Spleen (tissue), 11 donors: ENCODE results near the gene LGR6. TPM values are rescaled to one million over a fixed set of nuclear protein-coding genes. Genes with fewer than 3 reads are reported as not detected.
A peak's percentile ranks its signal among the peaks of the same experiment; 100 is the strongest.

Experiments used
- DNase-seq: peaks from one replicate; pipeline ENCODE4 v3.0.0-alpha.2; 2020
- H3K27ac ChIP-seq, 8 donors: fragments of 200-600 bp; sonication (generic) in 7 of 8; 1 replicate in 4 of 8; 2 replicates in 4 of 8; pipeline versions ENCODE4 v1.5.0 to v1.8.0; 2016 to 2021; ENCODE audit warnings: inconsistent platforms in 4 of 8, mild to moderate bottlenecking in 4 of 8, moderate library complexity in 1 of 8
- H3K27me3 ChIP-seq, 7 donors: fragments of 200-600 bp; sonication (generic) in 6 of 7; replicated peaks in 1 of 7; 1 replicate in 4 of 7; 2 replicates in 3 of 7; pipeline versions ENCODE4 v1.5.0 to v1.8.0; 2016 to 2021; ENCODE audit warnings: inconsistent platforms in 3 of 7, mild to moderate bottlenecking in 1 of 7
- H3K36me3 ChIP-seq, 6 donors: fragments of 200-600 bp; sonication (generic) in 5 of 6; 1 replicate in 4 of 6; 2 replicates in 2 of 6; pipeline versions ENCODE4 v1.5.0 to v1.8.0; 2016 to 2021; ENCODE audit warnings: inconsistent platforms in 2 of 6
- H3K4me1 ChIP-seq, 6 donors: fragments of 200-600 bp; sonication (generic) in 5 of 6; 1 replicate in 3 of 6; 2 replicates in 3 of 6; pipeline versions ENCODE4 v1.5.0 to v1.8.0; 2016 to 2021; ENCODE audit warnings: inconsistent platforms in 3 of 6
- H3K4me3 ChIP-seq, 8 donors: fragments of 200-600 bp; sonication (generic) in 7 of 8; 1 replicate in 4 of 8; 2 replicates in 4 of 8; pipeline versions ENCODE4 v1.5.0 to v1.8.0; 2016 to 2021; ENCODE audit warnings: inconsistent platforms in 4 of 8, mild to moderate bottlenecking in 4 of 8, moderate library complexity in 2 of 8
- H3K9me3 ChIP-seq, 8 donors: fragments of 200-600 bp; sonication (generic) in 7 of 8; 1 replicate in 4 of 8; 2 replicates in 4 of 8; pipeline versions ENCODE4 v1.5.0 to v1.8.0; 2016 to 2021; ENCODE audit warnings: inconsistent platforms in 4 of 8
- CTCF ChIP-seq, 11 experiments: fragments of 200-600 bp in 7 of 11; fragments of 450-650 bp in 4 of 11; sonication (generic) in 4 of 11; IDR thresholded peaks in 8 of 11; conservative IDR thresholded peaks in 3 of 11; 1 replicate in 7 of 11; 2 replicates in 4 of 11; pipeline versions ENCODE4 v1.4.0 to v1.8.0; 2016 to 2021; ENCODE audit warnings: antibody characterized with exemption in 11 of 11, inconsistent platforms in 4 of 11, mild to moderate bottlenecking in 1 of 11
- POLR2A ChIP-seq, 3 donors: fragments of 450-650 bp; IDR thresholded peaks; one replicate each; pipeline ENCODE4 v1.5.1; 2017; ENCODE audit warnings: antibody characterized with exemption in 3 of 3, mild to moderate bottlenecking in 1 of 3
- POLR2AphosphoS5 ChIP-seq, 3 donors: sonication (generic); formaldehyde crosslinking; IDR thresholded peaks; one replicate each; pipeline ENCODE4 v1.5.1; 2017; ENCODE audit warnings: antibody characterized with exemption in 3 of 3
- WGBS, 5 donors: extraction: QIAGEN DNeasy Blood & Tissue Kit in 3 of 5; methylation state at CpG; one replicate each; pipeline versions ENCODE4 v1.1.5 to v1.1.7; 2013 to 2018; 5-methylcytosine and 5-hydroxymethylcytosine counted together
- intact Hi-C: fragments of 100-400 bp; cut with DNase I; formaldehyde crosslinking; loops from one replicate; pipeline ENCODE4 v1.15.0; 2023; ENCODE audit warnings: low total_unique reads
- polyA plus RNA-seq, 3 donors: library from polyadenylated mRNA; stranded (reverse); fragments of 200-250 nt; gene quantifications; one replicate each; pipeline ENCODE4 v1.2.1, GENCODE V29; 2013
- total RNA-seq, 7 donors: library from RNA; depleted of rRNA in 3 of 7; stranded (reverse); fragments of >200 nt in 3 of 7; fragmentation: NEBNext Ultra II Directional in 4 of 7; extraction: Animal tissue kit (Norgen Biotek cat#: 25700) in 4 of 7; gene quantifications; one replicate each; pipeline versions ENCODE4 v1.1.0 to v1.2.1, GENCODE V29; 2016 to 2021
- donor health status: healthy with polysubstance abuse.
- donor health status: DM: no; HTN: no; CAD: no; lungs with moderate emphysema.
- donor health status: DM: no; HTN: no; CAD: no.
- donor health status: Bipolar disorder and iron deficiency.
- donor health status: healthy.
- donor health status: DM: no; HTN: no; CAD: no.
- donor health status: DM: yes; HTN: yes; CAD: no.

Gene LGR6
- total and polyA plus RNA-seq, 10 donors: 0.61 to 24.5 (median 5.3) TPM

- WGBS, 5 donors: 79 to 96% (median 84%) methylated on average over 7 of the region's 7 CpGs
- intact Hi-C loops: loop anchor here (10.0 kb wide), 1 partner anchor 533 kb away; the partner anchor contains the start of gene SYT2
Measured at GRCh38 chr1:202181586-202181985, 12.0 kb upstream of the LGR6 start.

GRCh38 chr1:202182040-202182877 lies 11.3 kb upstream of the LGR6 start:
- 86 to 94% (median 92%) methylated on average over 8 of the region's 8 CpGs for WGBS, 5 donors
- Histone ChIP-seq H3K9me3 (no peaks in the 10 kb centered on the region), H3K36me3 (no peaks in the 10 kb centered on the region), H3K27me3 (peaks cover 0 to 27% (median 0%) of the 10 kb centered on the region in 7 donors), H3K4me3 (no peak overlapping the region), H3K27ac (no peak overlapping the region), H3K4me1 (peaks cover 0 to 9% (median 6%) of the 10 kb centered on the region in 6 donors)
- no peak for DNase-seq
- TF ChIP-seq POLR2A (IDR thresholded peaks at IDR 0.05) (no peak), POLR2AphosphoS5 (IDR thresholded peaks at IDR 0.05) (no peak), CTCF (IDR thresholded peaks at IDR 0.05 in 8 of 11, conservative IDR thresholded peaks at IDR 0.05 in 3 of 11) (no peak)
- intact Hi-C loops: loop anchor here (10.0 kb wide), 1 partner anchor 533 kb away; the partner anchor contains the start of gene SYT2

More at GRCh38 chr1:202181586-202181985, 12.0 kb upstream of the LGR6 start:
- no peak for TF ChIP-seq CTCF (IDR thresholded peaks at IDR 0.05 in 8 of 11, conservative IDR thresholded peaks at IDR 0.05 in 3 of 11)
- Histone ChIP-seq H3K9me3 (no peaks in the 10 kb centered on the region), H3K36me3 (no peaks in the 10 kb centered on the region), H3K4me1 (peaks cover 0 to 9% (median 6%) of the 10 kb centered on the region in 6 donors), H3K4me3 (no peak overlapping the region), H3K27ac (no peak overlapping the region), H3K27me3 (peaks cover 0 to 24% (median 0%) of the 10 kb centered on the region in 7 donors)
- peak; percentile 55 for DNase-seq

- no peak overlapping the region for H3K4me3 ChIP-seq
- TF ChIP-seq CTCF (IDR thresholded peaks at IDR 0.05 in 8 of 11, conservative IDR thresholded peaks at IDR 0.05 in 3 of 11) (peak; percentile 23 to 91 (median 75)), POLR2A (IDR thresholded peaks at IDR 0.05) (no peak), POLR2AphosphoS5 (IDR thresholded peaks at IDR 0.05) (peak in 2 of 3 donors; percentile 10 to 45)
- no peaks in the 10 kb centered on the region for H3K36me3 ChIP-seq
- no peak overlapping the region for H3K27ac ChIP-seq
- WGBS, 5 donors: 18 to 26% (median 23%) methylated on average over 9 to 19 of the region's 19 CpGs
- intact Hi-C loops: loop anchor here (10.0 kb wide), 1 partner anchor 530 kb away; the partner anchor contains the start of gene SYT2
- peak; percentile 91 for DNase-seq
- peaks cover 0 to 14% (median 6%) of the 10 kb centered on the region in 6 donors for H3K4me1 ChIP-seq
- H3K9me3 ChIP-seq: no peaks in the 10 kb centered on the region
- peaks cover 0 to 22% (median 0%) of the 10 kb centered on the region in 7 donors for H3K27me3 ChIP-seq
Measured at GRCh38 chr1:202184750-202185460, 8.7 kb upstream of the LGR6 start.
